ENCODE results near the gene MYCBPAP. TPM values are rescaled to one million over a fixed set of nuclear protein-coding genes. Genes with fewer than 3 reads are reported as not detected.
A peak's percentile ranks its signal among the peaks of the same experiment; 100 is the strongest.

Gene MYCBPAP
- polyA plus RNA-seq, 3 donors, result not detected

DNA sequence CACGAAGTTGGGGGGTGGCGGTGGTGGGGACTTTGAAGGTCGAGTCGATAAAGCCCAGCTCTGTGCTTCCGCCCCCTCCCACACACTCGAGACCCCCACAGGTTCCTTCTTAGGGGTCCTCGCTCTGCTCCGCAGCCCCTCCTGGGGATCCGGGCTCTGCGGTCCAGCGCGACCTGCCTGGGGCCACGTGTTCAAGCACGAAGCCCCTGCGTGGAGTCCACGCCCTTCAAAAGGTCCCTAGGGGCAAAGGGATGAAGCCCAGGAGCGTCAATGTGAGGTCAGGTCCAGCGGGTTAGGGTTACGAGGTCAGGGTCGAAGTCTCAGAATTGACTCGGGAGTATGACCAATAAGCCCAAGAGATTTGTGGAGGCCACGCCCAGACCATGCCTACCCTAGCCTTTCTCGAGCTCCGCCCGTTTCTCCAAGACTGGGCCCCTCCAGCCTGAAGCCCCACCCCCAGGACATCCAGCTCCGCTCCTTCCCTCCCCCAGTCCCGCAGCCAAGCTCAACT lies 51.5 kb downstream of the MYCBPAP start:
- Histone ChIP-seq H3K79me2 (ENCODE audit: insufficient read depth, low read length) (no peaks in the 10 kb centered on the region), H3K36me3 (replicated peaks in 1 of 2; ENCODE audit: control insufficient read depth in 1 of 2, insufficient read depth in 2 of 2, low read length in 2 of 2) (peaks cover 7 to 8% of the 10 kb centered on the region in 2 donors), H3K4me2 (replicated peaks; ENCODE audit: extremely low read depth, low read length, poor library complexity, severe bottlenecking) (peak overlapping the region; percentile 82), H3K27me3 (ENCODE audit: control insufficient read depth in 2 of 2, insufficient read depth in 2 of 2, low read length in 2 of 2) (peaks cover 47 to 74% of the 10 kb centered on the region in 2 donors), H3K27ac (ENCODE audit: low read depth in 1 of 2, low read length in 2 of 2) (no peak overlapping the region), H3K4me3 (replicated peaks in 1 of 3; ENCODE audit: low read depth in 2 of 3, low read length in 3 of 3) (peak overlapping the region in 2 of 3 experiments; percentile 27 to 72), H3K4me1 (ENCODE audit: control insufficient read depth in 1 of 2, insufficient read depth in 2 of 2, low read length in 2 of 2) (peaks cover 30 to 31% of the 10 kb centered on the region in 2 donors), H3K9ac (ENCODE audit: insufficient read depth, low read length, poor library complexity, severe bottlenecking) (no peak overlapping the region), H4K20me1 (ENCODE audit: insufficient read depth, low read length) (peaks cover 5% of the 10 kb centered on the region), H3K9me3 (replicated peaks in 1 of 2; ENCODE audit: control insufficient read depth in 1 of 2, insufficient read depth in 1 of 2, low read length in 2 of 2) (peaks cover 0 to 16% of the 10 kb centered on the region in 2 donors), H2AFZ (ENCODE audit: insufficient read depth, low read depth, low read length, poor library complexity, severe bottlenecking) (peak overlapping the region; percentile 15)
- H3K4me3 Mint-ChIP-seq, result peak overlapping the region; percentile 70 to 89
- intact Hi-C loops (cut with micrococcal nuclease), result loop anchor here in 1 of 2 donors (5.0 kb wide), 1 partner anchor 63 kb away; no protein-coding TSS in a partner anchor
- H3K27me3 Mint-ChIP-seq (ENCODE audit: low read depth in 3 of 3), result peaks cover 54 to 82% (median 72%) of the 10 kb centered on the region in 3 donors
- DNase-seq, result peak; percentile 42 to 51 (median 46)
- H3K27ac Mint-ChIP-seq, result no peak overlapping the region
- H3K4me1 Mint-ChIP-seq, result peaks cover 22% of the 10 kb centered on the region
- WGBS (ENCODE audit: insufficient coverage), result 5% methylated on average over 20 of the region's 27 CpGs
- peaks cover 6 to 9% of the 10 kb centered on the region in 2 donors for H3K36me3 Mint-ChIP-seq
- TF ChIP-seq, protein P1, sequence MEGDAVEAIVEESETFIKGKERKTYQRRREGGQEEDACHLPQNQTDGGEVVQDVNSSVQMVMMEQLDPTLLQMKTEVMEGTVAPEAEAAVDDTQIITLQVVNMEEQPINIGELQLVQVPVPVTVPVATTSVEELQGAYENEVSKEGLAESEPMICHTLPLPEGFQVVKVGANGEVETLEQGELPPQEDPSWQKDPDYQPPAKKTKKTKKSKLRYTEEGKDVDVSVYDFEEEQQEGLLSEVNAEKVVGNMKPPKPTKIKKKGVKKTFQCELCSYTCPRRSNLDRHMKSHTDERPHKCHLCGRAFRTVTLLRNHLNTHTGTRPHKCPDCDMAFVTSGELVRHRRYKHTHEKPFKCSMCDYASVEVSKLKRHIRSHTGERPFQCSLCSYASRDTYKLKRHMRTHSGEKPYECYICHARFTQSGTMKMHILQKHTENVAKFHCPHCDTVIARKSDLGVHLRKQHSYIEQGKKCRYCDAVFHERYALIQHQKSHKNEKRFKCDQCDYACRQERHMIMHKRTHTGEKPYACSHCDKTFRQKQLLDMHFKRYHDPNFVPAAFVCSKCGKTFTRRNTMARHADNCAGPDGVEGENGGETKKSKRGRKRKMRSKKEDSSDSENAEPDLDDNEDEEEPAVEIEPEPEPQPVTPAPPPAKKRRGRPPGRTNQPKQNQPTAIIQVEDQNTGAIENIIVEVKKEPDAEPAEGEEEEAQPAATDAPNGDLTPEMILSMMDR (IDR thresholded peaks at IDR 0.05), result no peak
- H3K9me3 Mint-ChIP-seq, result peaks cover 0 to 18% (median 3%) of the 10 kb centered on the region in 7 donors

DNA sequence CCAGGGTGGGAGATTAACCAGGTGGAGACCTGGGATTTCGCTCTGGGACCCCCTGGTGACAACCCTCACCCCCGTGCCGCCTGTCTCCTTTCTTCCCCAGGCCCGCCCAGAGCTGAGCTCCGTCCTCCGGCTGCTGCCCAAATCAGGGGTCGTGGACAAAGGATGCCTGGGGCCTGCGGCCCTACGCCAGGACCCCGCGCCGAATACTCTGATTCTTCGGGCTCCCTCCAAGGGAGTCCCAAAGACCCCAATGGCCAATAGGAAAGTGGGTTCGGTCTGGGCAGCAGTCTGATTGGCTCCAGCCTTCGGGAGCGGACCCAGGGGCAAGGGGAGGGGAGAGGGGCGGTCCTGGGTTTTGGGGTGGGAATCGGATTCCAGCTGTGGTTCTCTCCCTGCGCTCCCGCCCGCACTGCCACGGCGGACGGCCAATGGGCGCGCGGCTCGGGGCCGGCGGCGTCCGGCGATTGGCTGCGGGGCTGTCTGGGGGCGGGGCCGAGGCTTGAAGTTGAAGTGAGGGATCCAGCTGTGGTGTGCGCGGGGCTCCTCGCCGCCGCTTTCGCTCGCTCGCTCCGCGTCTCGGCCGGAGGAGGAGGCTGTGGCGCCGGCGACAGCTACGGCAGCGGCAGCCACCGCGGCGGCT lies 52.1 kb downstream of the MYCBPAP start, which contains the start of gene CACNA1G:
Gene CACNA1G, plus strand, starts transcription at position 531 of the 640 bp plus-strand sequence. CDS start 745 bp downstream, outside the sequence.
- peaks cover 5 to 7% of the 10 kb centered on the region in 2 donors for H3K36me3 ChIP-seq (replicated peaks in 1 of 2; ENCODE audit: control insufficient read depth in 1 of 2, insufficient read depth in 2 of 2, low read length in 2 of 2)
- 1% methylated on average over 52 of the region's 56 CpGs for WGBS (ENCODE audit: insufficient coverage)
- no peaks in the 10 kb centered on the region for H3K79me2 ChIP-seq (ENCODE audit: insufficient read depth, low read length)
- Mint-ChIP-seq H3K9me3 (peaks cover 0 to 18% (median 3%) of the 10 kb centered on the region in 7 donors), H3K27ac (no peak within 1 kb of the TSS), H3K4me3 (peak within 1 kb of the TSS; percentile 70 to 89), H3K4me1 (peaks cover 26% of the 10 kb centered on the region), H3K36me3 (peaks cover 4 to 7% of the 10 kb centered on the region in 2 donors), H3K27me3 (ENCODE audit: low read depth in 3 of 3) (peaks cover 58 to 86% (median 77%) of the 10 kb centered on the region in 3 donors)
- peak within 1 kb of the TSS in 2 of 3 experiments; percentile 27 to 72 for H3K4me3 ChIP-seq (replicated peaks in 1 of 3; ENCODE audit: low read depth in 2 of 3, low read length in 3 of 3)
- peaks cover 5% of the 10 kb centered on the region for H4K20me1 ChIP-seq (ENCODE audit: insufficient read depth, low read length)
- H3K9me3 ChIP-seq (replicated peaks in 1 of 2; ENCODE audit: control insufficient read depth in 1 of 2, insufficient read depth in 1 of 2, low read length in 2 of 2), result peaks cover 0 to 16% of the 10 kb centered on the region in 2 donors
- no peak within 1 kb of the TSS for H3K27ac ChIP-seq (ENCODE audit: low read depth in 1 of 2, low read length in 2 of 2)
- intact Hi-C loops (cut with micrococcal nuclease), result loop anchor here in 1 of 2 donors (5.0 kb wide), 1 partner anchor 62 kb away; no protein-coding TSS in a partner anchor
- H2AFZ ChIP-seq (ENCODE audit: insufficient read depth, low read depth, low read length, poor library complexity, severe bottlenecking), result peak within 1 kb of the TSS; percentile 29
- peak; percentile 60 to 77 (median 75) for DNase-seq
- H3K9ac ChIP-seq (ENCODE audit: insufficient read depth, low read length, poor library complexity, severe bottlenecking), result no peak within 1 kb of the TSS
- H3K4me2 ChIP-seq (replicated peaks; ENCODE audit: extremely low read depth, low read length, poor library complexity, severe bottlenecking), result peak within 1 kb of the TSS; percentile 82
- H3K27me3 ChIP-seq (ENCODE audit: control insufficient read depth in 2 of 2, insufficient read depth in 2 of 2, low read length in 2 of 2), result peaks cover 48 to 79% of the 10 kb centered on the region in 2 donors
- peaks cover 30 to 31% of the 10 kb centered on the region in 2 donors for H3K4me1 ChIP-seq (ENCODE audit: control insufficient read depth in 1 of 2, insufficient read depth in 2 of 2, low read length in 2 of 2)
- TF ChIP-seq, protein P1 (IDR thresholded peaks at IDR 0.05), result no peak
